ENCODE measurements around the gene TLR9.

TLR9 gene

DNA sequence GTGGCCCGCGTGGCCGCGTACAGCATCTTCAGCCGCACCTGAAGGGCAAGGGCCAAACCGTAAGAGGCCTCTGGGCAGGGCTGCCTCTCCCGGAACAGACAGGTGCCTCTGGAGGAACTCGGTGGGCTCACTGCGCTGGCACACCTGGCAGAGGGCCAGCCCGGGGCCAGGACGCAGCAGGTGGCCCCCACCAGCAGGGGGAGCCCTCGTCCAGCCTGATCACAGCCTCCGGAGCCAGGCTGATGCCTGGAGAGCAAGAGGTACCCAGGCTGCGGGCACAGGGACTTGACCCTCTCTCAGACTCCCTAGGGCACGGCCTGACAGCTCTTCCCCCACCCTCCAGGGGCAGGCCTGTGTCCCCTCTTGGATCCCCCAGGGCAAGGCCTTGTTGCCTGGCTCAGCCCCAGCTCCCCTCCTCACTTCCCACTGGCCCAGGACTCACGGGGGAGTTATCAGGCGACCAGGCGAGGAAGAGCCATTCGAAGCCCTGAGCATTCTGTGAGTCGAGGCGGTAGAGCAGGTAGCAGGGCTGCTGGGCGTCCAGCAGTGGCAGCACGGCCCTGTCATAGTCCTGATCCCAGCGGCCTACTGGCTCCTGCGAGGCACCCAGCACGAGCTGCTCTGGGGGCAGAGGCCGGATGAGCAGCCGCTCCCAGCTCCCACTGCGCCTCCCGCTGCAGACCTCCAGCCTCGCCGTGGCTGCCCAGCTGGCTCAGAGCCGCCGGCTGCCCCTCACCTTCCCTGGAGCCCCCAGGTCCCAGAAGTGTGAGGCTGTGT lies 6.2 kb upstream of the TLR9 start:
- POLR2A ChIA-PET: interaction anchor here (0.7 to 1.2 kb wide), 3 partner anchors 9 to 108 kb away, joined by 3 to 4 read pairs (median 3); partner anchors contain the start of gene GLYCTK
- TF ChIP-seq BHLHE40 (IDR thresholded peaks at IDR 0.05; ENCODE audit: borderline replicate concordance): no peak
- TF ChIP-seq ZNF384 (IDR thresholded peaks at IDR 0.05): no peak
- TF ChIP-seq SUZ12 (IDR thresholded peaks at IDR 0.05): no peak
- TF ChIP-seq FOXM1 (IDR thresholded peaks at IDR 0.05; ENCODE audit: borderline replicate concordance): no peak
- TF ChIP-seq NFRKB (IDR thresholded peaks at IDR 0.05): no peak
- no peak for TF ChIP-seq SP1 (IDR thresholded peaks at IDR 0.05)
- no peak for TF ChIP-seq ARNT (IDR thresholded peaks at IDR 0.05)
- TF ChIP-seq CTBP1 (IDR thresholded peaks at IDR 0.05; ENCODE audit: borderline replicate concordance): no peak
- TF ChIP-seq, protein P1, sequence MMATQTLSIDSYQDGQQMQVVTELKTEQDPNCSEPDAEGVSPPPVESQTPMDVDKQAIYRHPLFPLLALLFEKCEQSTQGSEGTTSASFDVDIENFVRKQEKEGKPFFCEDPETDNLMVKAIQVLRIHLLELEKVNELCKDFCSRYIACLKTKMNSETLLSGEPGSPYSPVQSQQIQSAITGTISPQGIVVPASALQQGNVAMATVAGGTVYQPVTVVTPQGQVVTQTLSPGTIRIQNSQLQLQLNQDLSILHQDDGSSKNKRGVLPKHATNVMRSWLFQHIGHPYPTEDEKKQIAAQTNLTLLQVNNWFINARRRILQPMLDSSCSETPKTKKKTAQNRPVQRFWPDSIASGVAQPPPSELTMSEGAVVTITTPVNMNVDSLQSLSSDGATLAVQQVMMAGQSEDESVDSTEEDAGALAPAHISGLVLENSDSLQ (IDR thresholded peaks at IDR 0.05): no peak
- TF ChIP-seq L3MBTL2 (conservative IDR thresholded peaks at IDR 0.05): no peak
- no peak for TF ChIP-seq LEF1 (IDR thresholded peaks at IDR 0.05; ENCODE audit: borderline replicate concordance)
- TF ChIP-seq HDGF (IDR thresholded peaks at IDR 0.05; ENCODE audit: borderline replicate concordance): no peak
- TF ChIP-seq FOXA1 (IDR thresholded peaks at IDR 0.05): no peak
- no peak for TF ChIP-seq ELF4 (IDR thresholded peaks at IDR 0.05)
- TF ChIP-seq TARDBP (IDR thresholded peaks at IDR 0.05): no peak
- DNase-seq (ENCODE audit: extremely low spot score): peak; percentile 81
- CTCF ChIA-PET: interaction anchor here (0.5 to 2.2 kb wide), 21 partner anchors 9 to 1759 kb away, joined by 3 to 16 read pairs (median 4); partner anchors contain the start of genes GLYCTK and WDR82

DNA sequence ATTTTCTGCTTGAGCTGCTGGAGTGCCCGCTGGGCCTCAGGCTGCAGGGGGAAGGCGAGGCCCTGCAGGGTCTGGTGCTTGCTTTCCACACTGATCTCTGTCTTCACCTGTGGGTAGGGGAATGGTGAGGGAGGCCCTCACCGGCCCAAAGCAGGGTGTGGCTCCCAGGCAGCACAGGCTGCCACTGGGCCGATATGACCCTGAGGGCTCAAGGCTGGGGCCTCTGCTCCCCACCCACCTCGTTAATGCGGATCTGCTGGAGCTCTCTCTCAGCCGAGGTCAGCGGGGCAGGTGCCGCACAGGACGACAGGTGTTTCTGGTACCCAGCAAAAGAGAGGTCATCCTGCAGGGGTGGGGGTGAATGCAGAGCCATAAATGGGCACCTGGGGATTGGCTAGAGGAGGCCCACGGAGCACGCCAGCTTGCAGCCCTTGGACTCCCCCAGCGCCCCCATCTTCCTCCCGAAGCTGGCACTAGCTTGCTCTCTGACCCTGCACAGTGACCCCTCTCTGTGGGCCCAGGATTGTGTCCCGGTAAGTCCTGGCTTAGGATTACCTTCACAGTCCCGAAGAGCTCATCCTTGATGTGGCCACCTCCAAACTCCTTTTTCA lies 5.5 kb upstream of the TLR9 start:
- CTCF ChIA-PET: interaction anchor here (0.6 to 2.2 kb wide), 19 partner anchors 8 to 1759 kb away, joined by 3 to 16 read pairs (median 4); partner anchors contain the start of genes GLYCTK and WDR82
- DNase-seq (ENCODE audit: extremely low spot score): no peak
- TF ChIP-seq BHLHE40 (IDR thresholded peaks at IDR 0.05; ENCODE audit: borderline replicate concordance) (no peak), HDGF (IDR thresholded peaks at IDR 0.05; ENCODE audit: borderline replicate concordance) (no peak), SUZ12 (IDR thresholded peaks at IDR 0.05) (no peak), ZNF384 (IDR thresholded peaks at IDR 0.05) (no peak), CTBP1 (IDR thresholded peaks at IDR 0.05; ENCODE audit: borderline replicate concordance) (no peak)
- POLR2A ChIA-PET: interaction anchor here (1.0 kb wide), 1 partner anchor 57 kb away, joined by 3 read pairs; the partner anchor contains the start of gene GLYCTK

DNA sequence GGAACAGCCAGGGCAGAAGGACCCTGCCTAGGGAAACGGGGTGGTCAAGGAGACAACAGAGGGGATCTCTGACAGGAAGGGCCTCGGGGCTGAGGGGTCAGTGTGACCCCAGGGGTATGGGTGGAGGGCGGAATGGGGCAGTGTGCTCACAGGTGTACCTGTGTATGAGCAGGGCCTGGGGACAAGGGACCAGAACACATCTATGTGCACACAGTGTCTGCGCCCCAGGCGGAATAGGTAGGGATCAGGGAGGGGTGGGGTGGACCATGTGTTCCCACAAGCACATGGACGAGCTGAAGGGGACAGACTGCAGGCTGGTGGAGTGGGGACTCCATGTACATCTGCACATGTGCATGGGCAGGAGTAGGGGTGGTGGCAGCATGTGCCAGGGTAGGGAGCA lies 5.0 kb upstream of the TLR9 start:
- ChIA-PET POLR2A (no interaction called here), CTCF (interaction anchor here (0.6 to 2.0 kb wide), 9 partner anchors 10 to 216 kb away, joined by 3 to 16 read pairs (median 4); no protein-coding TSS in a partner anchor)
- no peak for TF ChIP-seq NFRKB (IDR thresholded peaks at IDR 0.05)
- TF ChIP-seq SP1 (IDR thresholded peaks at IDR 0.05): no peak
- TF ChIP-seq L3MBTL2 (conservative IDR thresholded peaks at IDR 0.05): no peak
- TF ChIP-seq ELF4 (IDR thresholded peaks at IDR 0.05): no peak
- TF ChIP-seq SUZ12 (IDR thresholded peaks at IDR 0.05): no peak
- no peak for TF ChIP-seq TARDBP (IDR thresholded peaks at IDR 0.05)
- TF ChIP-seq ARNT (IDR thresholded peaks at IDR 0.05): no peak
- no peak for DNase-seq (ENCODE audit: extremely low spot score)

DNA sequence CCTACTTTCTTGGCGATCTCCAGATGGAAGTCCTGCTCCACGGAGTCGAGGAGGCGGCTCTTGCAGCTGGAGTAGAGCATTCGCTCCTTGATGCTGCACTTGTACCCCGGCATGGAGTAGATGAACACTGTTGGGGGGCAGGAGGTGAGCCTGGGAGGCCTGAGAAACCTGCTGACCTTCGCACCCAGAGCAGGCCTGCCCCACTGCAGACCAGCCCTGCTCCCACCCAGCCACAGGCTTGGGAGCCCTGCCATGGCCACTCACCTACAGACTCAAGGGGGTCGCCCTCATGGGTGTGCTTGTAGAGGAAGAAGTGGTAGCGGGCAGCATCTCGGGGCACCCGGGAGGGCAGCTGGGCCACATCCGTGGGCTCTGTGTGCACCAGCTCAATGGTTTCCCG lies 4.2 kb upstream of the TLR9 start:
- ChIA-PET POLR2A (no interaction called here), CTCF (interaction anchor here (1.0 kb wide), 1 partner anchor 9 kb away, joined by 5 read pairs; no protein-coding TSS in a partner anchor)
- DNase-seq (ENCODE audit: extremely low spot score): no peak
- TF ChIP-seq TARDBP (IDR thresholded peaks at IDR 0.05) (no peak), HDGF (IDR thresholded peaks at IDR 0.05; ENCODE audit: borderline replicate concordance) (no peak), CTBP1 (IDR thresholded peaks at IDR 0.05; ENCODE audit: borderline replicate concordance) (no peak), BHLHE40 (IDR thresholded peaks at IDR 0.05; ENCODE audit: borderline replicate concordance) (no peak), FOXM1 (IDR thresholded peaks at IDR 0.05; ENCODE audit: borderline replicate concordance) (no peak), ELF4 (IDR thresholded peaks at IDR 0.05) (no peak), SUZ12 (IDR thresholded peaks at IDR 0.05) (no peak), LEF1 (IDR thresholded peaks at IDR 0.05; ENCODE audit: borderline replicate concordance) (no peak), SP1 (IDR thresholded peaks at IDR 0.05) (no peak)
- TF ChIP-seq, protein P1 (IDR thresholded peaks at IDR 0.05): no peak

DNA sequence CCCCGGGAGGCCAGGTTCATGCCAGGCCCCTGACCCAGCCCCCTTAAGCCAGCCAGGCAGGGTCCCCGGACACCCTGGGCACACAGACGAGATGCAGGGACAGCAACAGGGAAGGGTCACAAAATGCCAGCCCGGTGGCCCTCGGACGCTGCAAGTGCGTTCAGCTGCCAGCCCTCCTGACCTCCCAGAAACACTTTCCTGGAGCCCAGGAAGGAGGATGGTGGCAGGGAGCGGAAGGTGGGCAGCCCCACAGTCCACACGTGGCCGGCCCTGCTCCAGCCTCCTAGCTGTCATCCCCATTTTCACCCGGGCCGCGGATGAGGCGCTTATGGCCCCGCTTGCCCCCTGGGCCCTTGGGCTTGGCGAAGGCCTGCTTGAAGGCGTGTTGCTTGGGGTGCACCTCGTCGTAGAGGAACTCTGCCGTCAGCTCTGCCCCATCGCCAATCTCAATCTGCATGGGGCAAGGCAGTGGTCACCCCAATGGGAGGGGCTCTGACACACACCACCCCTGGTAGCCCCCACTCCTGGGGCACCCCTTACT lies 3.4 kb upstream of the TLR9 start:
- POLR2A ChIA-PET: no interaction called here

DNA sequence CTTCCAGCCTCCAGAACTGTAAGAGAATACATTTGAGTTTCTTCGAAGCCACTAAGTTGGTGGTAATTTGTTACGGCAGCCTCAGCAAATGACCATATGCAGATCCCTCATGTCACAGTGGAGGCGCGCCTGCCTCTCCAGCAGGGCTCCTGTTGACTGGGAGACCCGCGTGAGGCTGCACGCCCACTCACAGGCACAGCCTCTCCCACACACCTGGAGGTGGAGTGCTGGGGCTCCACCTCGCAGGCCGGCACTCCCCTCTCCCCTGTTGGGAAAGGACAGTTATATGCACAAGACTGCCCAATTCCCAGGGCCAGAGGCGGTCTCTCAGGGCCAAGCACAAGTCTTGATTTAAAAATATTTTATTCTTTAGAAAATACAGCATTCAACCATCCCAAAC lies 2.8 kb upstream of the TLR9 start:
- POLR2A ChIA-PET: no interaction called here
- CTCF ChIA-PET: no interaction called here
- TF ChIP-seq L3MBTL2 (conservative IDR thresholded peaks at IDR 0.05) (no peak), ARNT (IDR thresholded peaks at IDR 0.05) (no peak), LEF1 (IDR thresholded peaks at IDR 0.05; ENCODE audit: borderline replicate concordance) (no peak), NFRKB (IDR thresholded peaks at IDR 0.05) (no peak), HDGF (IDR thresholded peaks at IDR 0.05; ENCODE audit: borderline replicate concordance) (no peak), TARDBP (IDR thresholded peaks at IDR 0.05) (no peak)
- no peak for DNase-seq (ENCODE audit: extremely low spot score)

More for the DNA sequence above, 3.4 kb upstream of the TLR9 start:
- no peak for TF ChIP-seq FOXA1 (IDR thresholded peaks at IDR 0.05)
- CTCF ChIA-PET: interaction anchor here (1.0 kb wide), 1 partner anchor 8 kb away, joined by 5 read pairs; no protein-coding TSS in a partner anchor
- no peak for DNase-seq (ENCODE audit: extremely low spot score)

Data from HEK293T (cell line).